Prostate gland (tissue), 2 donors: Measurements from ENCODE around the gene SPINK1.

Experiments used
- POLR2A ChIP-seq: fragments of 450-650 bp; IDR thresholded peaks from one replicate; pipeline ENCODE4 v1.6.1; 2016; ENCODE audit warnings: antibody characterized with exemption, mild to moderate bottlenecking
- POLR2AphosphoS5 ChIP-seq: sonication (generic); formaldehyde crosslinking; IDR thresholded peaks from one replicate; pipeline ENCODE4 v1.6.1; 2017; ENCODE audit warnings: antibody characterized with exemption
- TF ChIP-seq, protein P1 (sequence below), 4 experiments: fragments of 200-600 bp in 2 of 4; fragments of 450-650 bp in 2 of 4; sonication (generic) in 2 of 4; IDR thresholded peaks; 1 replicate in 3 of 4; 2 replicates in 1 of 4; pipeline ENCODE4 v1.5.1; 2016 to 2019; ENCODE audit warnings: antibody characterized with exemption in 4 of 4, mild to moderate bottlenecking in 2 of 4, moderate library complexity in 2 of 4

DNA sequence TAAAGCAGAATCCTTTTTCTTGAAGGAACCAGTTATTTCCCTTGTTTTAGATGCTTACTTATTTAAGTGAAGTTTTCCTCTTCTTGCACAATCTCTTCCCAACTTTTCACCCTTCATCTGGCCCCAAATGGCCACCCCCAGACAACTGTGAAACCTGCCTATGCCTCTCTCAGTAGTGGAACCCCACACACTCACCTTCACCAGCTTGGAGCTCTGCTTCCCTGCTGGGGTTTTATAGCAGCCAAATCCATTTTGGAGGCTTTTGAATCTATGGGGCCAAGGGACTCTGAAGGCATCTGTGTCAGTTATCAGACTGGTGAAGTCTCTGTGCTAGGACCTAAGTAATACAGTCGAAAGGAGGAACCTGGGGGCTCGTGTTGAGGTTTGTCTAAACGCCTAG is 22.9 kb upstream of the SPINK1 start:
- TF ChIP-seq, protein P1, sequence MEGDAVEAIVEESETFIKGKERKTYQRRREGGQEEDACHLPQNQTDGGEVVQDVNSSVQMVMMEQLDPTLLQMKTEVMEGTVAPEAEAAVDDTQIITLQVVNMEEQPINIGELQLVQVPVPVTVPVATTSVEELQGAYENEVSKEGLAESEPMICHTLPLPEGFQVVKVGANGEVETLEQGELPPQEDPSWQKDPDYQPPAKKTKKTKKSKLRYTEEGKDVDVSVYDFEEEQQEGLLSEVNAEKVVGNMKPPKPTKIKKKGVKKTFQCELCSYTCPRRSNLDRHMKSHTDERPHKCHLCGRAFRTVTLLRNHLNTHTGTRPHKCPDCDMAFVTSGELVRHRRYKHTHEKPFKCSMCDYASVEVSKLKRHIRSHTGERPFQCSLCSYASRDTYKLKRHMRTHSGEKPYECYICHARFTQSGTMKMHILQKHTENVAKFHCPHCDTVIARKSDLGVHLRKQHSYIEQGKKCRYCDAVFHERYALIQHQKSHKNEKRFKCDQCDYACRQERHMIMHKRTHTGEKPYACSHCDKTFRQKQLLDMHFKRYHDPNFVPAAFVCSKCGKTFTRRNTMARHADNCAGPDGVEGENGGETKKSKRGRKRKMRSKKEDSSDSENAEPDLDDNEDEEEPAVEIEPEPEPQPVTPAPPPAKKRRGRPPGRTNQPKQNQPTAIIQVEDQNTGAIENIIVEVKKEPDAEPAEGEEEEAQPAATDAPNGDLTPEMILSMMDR (IDR thresholded peaks at IDR 0.05) = no peak
- TF ChIP-seq POLR2AphosphoS5 = no peak
- TF ChIP-seq POLR2A = no peak
